SH-SY5Y (cell line): ENCODE results near the gene DOK4.

ENCODE experiments used
- GATA2 ChIP-seq: IDR thresholded peaks from 2 replicates; pipeline ENCODE4 v1.6.1; 2011; ENCODE audit warnings: mild to moderate bottlenecking, low read depth, low read length
- GATA3 ChIP-seq: IDR thresholded peaks from 2 replicates; pipeline ENCODE4 v1.6.1; 2011; ENCODE audit warnings: low read depth, mild to moderate bottlenecking, low read length, moderate library complexity

GRCh38 chr16:57446531-57447185 is 39.6 kb downstream of the DOK4 start:
- TF ChIP-seq GATA3 = no peak
- no peak for TF ChIP-seq GATA2
